A549 (cell line): ENCODE results near the gene ARFGEF2. TPM values are rescaled to one million over a fixed set of nuclear protein-coding genes. Genes with fewer than 3 reads are reported as not detected.

ENCODE experiments used
- ATAC-seq, 2 experiments: fragments of 200-7000 bp in 1 of 2; fragments of >200 bp in 1 of 2; cut with Nextera tagmentation in 1 of 2; cut with Tn5 transposase in 1 of 2; 3 replicates each; pipeline versions ENCODE4 v1.8.0 to v1.9.1; 2018 to 2020; ENCODE audit warnings: mild to moderate bottlenecking in 1 of 2, moderate library complexity in 1 of 2
- CTCF ChIA-PET: fragments of 300-600 bp; sonication (Branson Sonifier 250); formaldehyde crosslinking; extraction: SDS; loops from one replicate; lab custom pipeline; 2021; ENCODE audit warnings: antibody characterized with exemption, inconsistent platforms; lab: Yijun Ruan, JAX
- POLR2A ChIA-PET: fragments of 350-600 bp; formaldehyde crosslinking; extraction: SDS; loops from one replicate; lab custom pipeline; 2021; ENCODE audit warnings: antibody characterized with exemption, inconsistent platforms; lab: Yijun Ruan, JAX
- DNase-seq, 2 experiments: peaks; one replicate each; pipeline versions ENCODE4 v3.0.0 to v3.0.0-alpha.2; 2011 to 2016; ENCODE audit warnings: low read depth in 1 of 2, low spot score in 1 of 2
- FAIRE-seq: peaks from 2 replicates; lab custom pipeline; 2011; peaks lifted over from hg19 to GRCh38; lab: Jason Lieb, UNC
- H3K27ac ChIP-seq, 2 experiments: fragments of >200 bp; sonication (Bioruptor Twin); formaldehyde crosslinking; 3 replicates each; pipeline ENCODE4 v1.5.1; 2016 to 2017
- H3K4me1 ChIP-seq: fragments of >200 bp; sonication (Bioruptor Twin); formaldehyde crosslinking; 3 replicates; pipeline ENCODE4 v1.6.1; 2016
- H3K4me2 ChIP-seq: fragments of >200 bp; sonication (Bioruptor Twin); formaldehyde crosslinking; 3 replicates; pipeline ENCODE4 v1.6.1; 2016
- H3K4me3 ChIP-seq: fragments of >200 bp; sonication (Bioruptor Twin); formaldehyde crosslinking; 3 replicates; pipeline ENCODE4 v1.5.1; 2016
- H3K9me3 ChIP-seq: fragments of >200 bp; sonication (Bioruptor Twin); formaldehyde crosslinking; 3 replicates; pipeline ENCODE4 v1.6.1; 2016
- ATOH8 ChIP-seq: fragments of 250-450 bp; sonication (Bioruptor Pico); IDR thresholded peaks from 2 replicates; pipeline ENCODE4 v1.5.0; 2020; ENCODE audit warnings: low read depth, mild to moderate bottlenecking, moderate library complexity
- CEBPB ChIP-seq, 2 experiments: fragments of >200 bp in 1 of 2; sonication (Bioruptor Twin) in 1 of 2; formaldehyde crosslinking in 1 of 2; IDR thresholded peaks; 2 replicates each; pipeline ENCODE4 v1.6.1; 2012 to 2016
- CHD2 ChIP-seq: fragments of 150-350 bp; IDR thresholded peaks from 2 replicates; pipeline ENCODE4 v1.6.1; 2014; ENCODE audit warnings: low read length; ENCODE audit not compliant: partially characterized antibody
- CTCF ChIP-seq: fragments of >200 bp; sonication (Bioruptor Twin); formaldehyde crosslinking; IDR thresholded peaks from 3 replicates; pipeline ENCODE4 v1.5.1; 2016
- EHF ChIP-seq: fragments of 250-450 bp; sonication (Bioruptor Pico); IDR thresholded peaks from 2 replicates; pipeline ENCODE4 v1.5.0; 2020; ENCODE audit warnings: mild to moderate bottlenecking
- EP300 ChIP-seq, 2 experiments: fragments of >200 bp; sonication (Bioruptor Twin); formaldehyde crosslinking; IDR thresholded peaks; 2 replicates in 1 of 2; 3 replicates in 1 of 2; pipeline ENCODE4 v1.6.1; 2016 to 2017
- ESRRA ChIP-seq: fragments of 150-350 bp; IDR thresholded peaks from 2 replicates; pipeline ENCODE4 v1.6.1; 2014; ENCODE audit warnings: mild to moderate bottlenecking, low read length, borderline replicate concordance
- HDAC2 ChIP-seq: fragments of 200-600 bp; sonication (generic); IDR thresholded peaks from 2 replicates; pipeline ENCODE4 v1.6.1; 2016
- HES2 ChIP-seq: fragments of >200 bp; sonication (Bioruptor Twin); formaldehyde crosslinking; IDR thresholded peaks from 2 replicates; pipeline ENCODE4 v1.6.1; 2016
- HEYL ChIP-seq: fragments of 250-450 bp; sonication (Bioruptor Pico); IDR thresholded peaks from 2 replicates; pipeline ENCODE4 v1.8.0; 2021; ENCODE audit warnings: mild to moderate bottlenecking, moderate library complexity
- HOXA7 ChIP-seq: fragments of 250-450 bp; sonication (Bioruptor Pico); IDR thresholded peaks from 2 replicates; pipeline ENCODE4 v1.5.0; 2020; ENCODE audit warnings: mild to moderate bottlenecking, moderate library complexity
- HOXB13 ChIP-seq: fragments of 250-450 bp; sonication (Bioruptor Pico); IDR thresholded peaks from 2 replicates; pipeline ENCODE4 v1.5.0; 2020; ENCODE audit warnings: low read depth, mild to moderate bottlenecking, moderate library complexity
- JUN ChIP-seq, 2 experiments: fragments of >200 bp; sonication (Bioruptor Twin); formaldehyde crosslinking; IDR thresholded peaks; 2 replicates in 1 of 2; 3 replicates in 1 of 2; pipeline ENCODE4 v1.6.1; 2016 to 2017
- KDM1A ChIP-seq: fragments of 200-600 bp; sonication (generic); IDR thresholded peaks from 2 replicates; pipeline ENCODE4 v1.6.1; 2016; ENCODE audit warnings: low read depth, mild to moderate bottlenecking
- KDM5A ChIP-seq: fragments of 200-600 bp; sonication (generic); IDR thresholded peaks from 2 replicates; pipeline ENCODE4 v1.6.1; 2016; ENCODE audit warnings: antibody characterized with exemption, mild to moderate bottlenecking
- MAFK ChIP-seq: fragments of 450-650 bp; IDR thresholded peaks from 2 replicates; pipeline ENCODE4 v1.6.1; 2014; ENCODE audit not compliant: partially characterized antibody
- MAX ChIP-seq: IDR thresholded peaks from 2 replicates; pipeline ENCODE4 v1.6.1; 2012
- MAZ ChIP-seq: fragments of 150-350 bp; IDR thresholded peaks from 2 replicates; pipeline ENCODE4 v1.6.1; 2014; ENCODE audit warnings: antibody characterized with exemption, low read depth, low read length, borderline replicate concordance
- NFE2L2 ChIP-seq: fragments of 150-350 bp; conservative IDR thresholded peaks from 2 replicates; pipeline ENCODE4 v1.6.1; 2014; ENCODE audit warnings: low read length
- NPAS2 ChIP-seq: fragments of 250-450 bp; sonication (Bioruptor Pico); IDR thresholded peaks from 2 replicates; pipeline ENCODE4 v1.8.0; 2022; ENCODE audit warnings: mild to moderate bottlenecking, moderate library complexity, borderline replicate concordance
- POLR2A ChIP-seq: IDR thresholded peaks from 2 replicates; pipeline ENCODE4 v1.6.1; 2012; ENCODE audit warnings: mild to moderate bottlenecking, low read length
- RARB ChIP-seq: fragments of 250-450 bp; sonication (Bioruptor Pico); IDR thresholded peaks from 2 replicates; pipeline ENCODE4 v1.8.0; 2021; ENCODE audit warnings: mild to moderate bottlenecking, moderate library complexity
- RCOR1 ChIP-seq: fragments of 150-350 bp; IDR thresholded peaks from 2 replicates; pipeline ENCODE4 v1.6.1; 2014; ENCODE audit warnings: antibody characterized with exemption, low read length, low read depth
- RNF2 ChIP-seq: fragments of 200-600 bp; sonication (generic); IDR thresholded peaks from 2 replicates; pipeline ENCODE4 v1.6.1; 2016; ENCODE audit warnings: low read depth, mild to moderate bottlenecking, antibody characterized with exemption, moderate library complexity, borderline replicate concordance
- SMC3 ChIP-seq: fragments of >200 bp; sonication (Bioruptor Twin); formaldehyde crosslinking; IDR thresholded peaks from 3 replicates; pipeline ENCODE4 v1.6.1; 2018; ENCODE audit warnings: inconsistent platforms
- SREBF2 ChIP-seq: fragments of 450-650 bp; IDR thresholded peaks from 2 replicates; pipeline ENCODE4 v1.6.1; 2014; ENCODE audit warnings: mild to moderate bottlenecking, moderate library complexity
- TFCP2L1 ChIP-seq: fragments of 250-450 bp; sonication (Bioruptor Pico); IDR thresholded peaks from 2 replicates; pipeline ENCODE4 v1.5.0; 2021; ENCODE audit warnings: mild to moderate bottlenecking
- ZSCAN20 ChIP-seq: fragments of 250-450 bp; sonication (Bioruptor Pico); IDR thresholded peaks from 2 replicates; pipeline ENCODE4 v1.8.0; 2022; ENCODE audit warnings: mild to moderate bottlenecking, moderate library complexity
- WGBS: methylation state at CpG from one replicate; pipeline ENCODE4 v1.1.6; 2017; ENCODE audit errors: missing lambda C conversion rate; 5-methylcytosine and 5-hydroxymethylcytosine counted together
- polyA plus RNA-seq, 4 experiments: library from polyadenylated mRNA; depleted of rRNA in 3 of 4; stranded (reverse); fragments of >200 nt; fragmentation: RNase III in 1 of 4; extraction: RNeasy Plus Mini Kit Qiagen cat#74134 plus additional on column Dnase treatment in 1 of 4; gene quantifications; 2 replicates in 3 of 4; 3 replicates in 1 of 4; pipeline ENCODE4 v1.2.3, GENCODE V29; 2011 to 2017

The ARFGEF2 gene
- polyA plus RNA-seq, 2 of the 4 experiments (the other 2 are of a cell fraction): 12.3 to 24.3 TPM

GRCh38 chr20:48923149-48923718 is 1.7 kb downstream of the ARFGEF2 start:
- TF ChIP-seq RARB (CRISPR knock-in tag): no peak
- TF ChIP-seq MAFK: no peak
- TF ChIP-seq EHF (CRISPR knock-in tag): no peak
- TF ChIP-seq EP300 (IDR thresholded peaks at IDR 0.05): no peak
- no peak for TF ChIP-seq KDM1A
- no peak for TF ChIP-seq TFCP2L1 (CRISPR knock-in tag)
- TF ChIP-seq MAX: no peak
- no peak for TF ChIP-seq ATOH8 (CRISPR knock-in tag)
- no peak for TF ChIP-seq RCOR1
- Histone ChIP-seq H3K4me3 (0 out of 3 replicates have a peak overlapping the region, but pooled peaks have one; percentile 89), H3K4me1 (peaks cover 22% of the 10 kb centered on the region), H3K4me2 (peak overlapping the region; percentile 85), H3K27ac (no peak overlapping the region), H3K9me3 (no peaks in the 10 kb centered on the region)
- CTCF ChIA-PET: interaction anchor here (1.4 to 1.7 kb wide), 2 partner anchors 18 to 265 kb away, joined by 6 to 9 read pairs; no protein-coding TSS in a partner anchor
- DNase-seq (no peak), ATAC-seq (no peak), FAIRE-seq (no peak)
- POLR2A ChIA-PET: no interaction called here
- WGBS: 66% methylated on average over 4 of the region's 4 CpGs

GRCh38 chr20:48924756-48925109 is 3.2 kb downstream of the ARFGEF2 start:
- H3K4me3 ChIP-seq: no peak overlapping the region
- DNase-seq (no peak), ATAC-seq (no peak), FAIRE-seq (no peak)
- H3K9me3 ChIP-seq: no peaks in the 10 kb centered on the region
- CTCF ChIA-PET: interaction anchor here (0.8 to 1.1 kb wide), 2 partner anchors 9 to 97 kb away, joined by 3 to 4 read pairs; partner anchors contain the start of gene PREX1
- H3K4me1 ChIP-seq: peaks cover 22% of the 10 kb centered on the region
- H3K27ac ChIP-seq: no peak overlapping the region
- WGBS: 79% methylated on average over 3 of the region's 3 CpGs
- no peak for TF ChIP-seq JUN (IDR thresholded peaks at IDR 0.05)
- TF ChIP-seq ATOH8 (CRISPR knock-in tag): no peak
- no peak for TF ChIP-seq HES2
- no peak for TF ChIP-seq RCOR1
- no peak for TF ChIP-seq POLR2A
- no peak for TF ChIP-seq CHD2
- no peak for TF ChIP-seq ZSCAN20 (CRISPR knock-in tag)
- no peak for TF ChIP-seq TFCP2L1 (CRISPR knock-in tag)
- TF ChIP-seq NFE2L2: no peak
- TF ChIP-seq EP300 (IDR thresholded peaks at IDR 0.05): no peak
- TF ChIP-seq MAZ: no peak
- TF ChIP-seq HOXB13: no peak
- TF ChIP-seq RNF2: no peak
- no peak for TF ChIP-seq HDAC2
- TF ChIP-seq HEYL (CRISPR knock-in tag): no peak
- H3K4me2 ChIP-seq: no peak overlapping the region
- POLR2A ChIA-PET: no interaction called here

GRCh38 chr20:48926267-48926666 is 4.8 kb downstream of the ARFGEF2 start:
- H3K4me3 ChIP-seq: no peak overlapping the region
- WGBS: 93% methylated on average over 3 of the region's 3 CpGs
- TF ChIP-seq CHD2: no peak
- no peak for TF ChIP-seq KDM5A
- no peak for TF ChIP-seq RCOR1
- TF ChIP-seq HOXA7 (CRISPR knock-in tag): no peak
- TF ChIP-seq ESRRA: no peak
- TF ChIP-seq MAX: no peak
- no peak for TF ChIP-seq POLR2A
- TF ChIP-seq SMC3: no peak
- no peak for TF ChIP-seq NPAS2 (CRISPR knock-in tag)
- no peak for TF ChIP-seq CEBPB (IDR thresholded peaks at IDR 0.05)
- no peak for TF ChIP-seq CTCF
- TF ChIP-seq HDAC2: no peak
- no peak for TF ChIP-seq EP300 (IDR thresholded peaks at IDR 0.05)
- no peak for TF ChIP-seq SREBF2
- ChIA-PET CTCF (interaction anchor here (0.6 to 2.1 kb wide), 2 partner anchors 70 to 269 kb away, joined by 3 to 8 read pairs; no protein-coding TSS in a partner anchor), POLR2A (no interaction called here)
- H3K27ac ChIP-seq: no peak overlapping the region
- DNase-seq (no peak), FAIRE-seq (no peak), ATAC-seq (no peak)
- peaks cover 15% of the 10 kb centered on the region for H3K4me1 ChIP-seq
- no peak overlapping the region for H3K4me2 ChIP-seq
- no peaks in the 10 kb centered on the region for H3K9me3 ChIP-seq
